DMS 273 (cell line): ENCODE measurements around the gene SULT2A1.
"Not testable (repeated sequence)": the region's sequence is repeated elsewhere in the genome, so short reads cannot be mapped to it uniquely, and the experiment has no call there.

Source experiments
- DNase-seq: peaks from one replicate; lab custom pipeline; 2025; ENCODE audit not compliant: unreplicated experiment; lab: John Stamatoyannopoulos, UW

Gene SULT2A1, protein sequence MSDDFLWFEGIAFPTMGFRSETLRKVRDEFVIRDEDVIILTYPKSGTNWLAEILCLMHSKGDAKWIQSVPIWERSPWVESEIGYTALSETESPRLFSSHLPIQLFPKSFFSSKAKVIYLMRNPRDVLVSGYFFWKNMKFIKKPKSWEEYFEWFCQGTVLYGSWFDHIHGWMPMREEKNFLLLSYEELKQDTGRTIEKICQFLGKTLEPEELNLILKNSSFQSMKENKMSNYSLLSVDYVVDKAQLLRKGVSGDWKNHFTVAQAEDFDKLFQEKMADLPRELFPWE

DNA sequence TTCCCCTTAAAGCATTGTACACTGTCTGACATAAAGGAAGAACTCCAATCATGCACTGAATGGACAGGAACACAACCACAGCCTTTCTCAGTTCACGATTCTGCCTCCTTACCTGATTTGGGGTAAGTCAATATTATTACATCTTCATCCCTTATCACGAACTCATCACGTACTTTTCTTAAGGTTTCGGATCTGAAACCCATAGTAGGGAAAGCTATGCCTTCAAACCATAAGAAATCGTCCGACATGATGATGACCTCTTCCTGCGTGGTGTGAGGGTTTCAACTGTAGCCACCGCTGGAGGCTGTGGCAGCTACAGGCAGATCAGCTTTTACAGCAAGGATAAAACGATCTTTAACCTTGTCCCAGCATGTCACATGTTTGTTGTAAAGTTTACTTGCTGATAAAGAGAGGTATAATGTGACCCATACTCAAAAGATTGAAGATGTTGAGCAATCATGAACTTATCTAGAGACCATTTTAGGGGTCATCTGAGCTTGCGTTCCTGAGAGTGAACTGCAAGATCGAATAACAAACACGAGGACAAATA lies at the start of gene SULT2A1:
Gene SULT2A1, minus strand, starts transcription at position 306 of the 550 bp plus-strand sequence. Its CDS starts 58 bp downstream, at position 248.
- no peak for DNase-seq

DNA sequence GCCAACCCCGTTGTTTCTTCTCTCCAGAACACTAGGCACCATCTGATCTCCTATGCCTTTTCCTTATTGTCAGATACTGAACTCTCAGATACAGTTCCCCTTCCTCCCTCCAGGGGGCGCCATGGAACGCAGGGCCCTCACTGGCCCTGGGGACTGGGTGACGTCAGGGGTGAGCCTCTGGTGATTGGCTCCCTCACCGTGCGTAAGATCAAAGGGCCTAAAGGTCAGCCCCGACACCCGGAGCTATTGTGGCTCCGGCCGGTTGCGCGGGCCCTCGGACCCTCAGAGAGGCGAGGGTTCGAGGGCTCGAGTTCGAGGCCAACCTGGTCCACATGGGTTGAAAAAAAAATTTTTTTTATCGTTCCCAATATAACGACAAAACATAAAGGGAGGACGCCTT lies 42.5 kb upstream of the SULT2A1 start:
- DNase-seq = not testable (repeated sequence)

DNA sequence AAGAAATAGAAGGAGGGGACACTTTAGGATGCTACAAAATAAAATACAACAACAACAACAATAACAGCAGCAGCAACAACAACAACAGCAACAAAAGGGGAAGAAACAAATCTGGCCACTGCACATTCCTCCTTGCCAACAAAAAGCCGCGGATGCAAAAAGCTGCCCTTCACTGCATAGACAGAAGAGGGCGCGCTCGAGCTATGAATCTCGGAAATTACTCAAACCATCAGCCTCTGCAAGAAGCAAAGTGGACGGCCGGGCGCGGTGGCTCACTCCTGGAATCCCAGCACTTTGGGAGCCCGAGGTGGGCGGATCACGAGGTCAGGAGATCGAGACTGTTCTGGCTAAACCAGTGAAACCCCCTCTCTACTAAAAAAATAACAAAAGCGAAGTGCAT lies 34.0 kb upstream of the SULT2A1 start:
- DNase-seq = not testable (repeated sequence)

DNA sequence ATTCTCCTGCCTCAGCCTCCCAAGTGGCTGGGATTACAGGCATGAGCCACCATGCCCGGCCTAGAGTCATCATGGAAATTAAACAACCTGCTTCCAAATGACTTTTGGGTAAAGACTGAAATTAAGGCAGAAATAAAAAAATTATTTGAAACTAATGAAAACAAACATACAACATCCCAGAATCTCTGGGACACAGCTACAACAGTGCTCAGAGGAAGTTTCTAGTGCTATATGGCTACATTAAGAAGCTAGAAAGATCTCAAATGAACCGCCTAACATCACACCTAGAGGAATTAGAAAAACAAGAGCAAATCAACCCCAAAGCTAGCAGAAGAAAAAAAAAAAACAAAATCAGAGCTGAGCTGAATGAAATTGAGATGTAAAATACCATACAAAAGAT lies 24.1 kb upstream of the SULT2A1 start:
- not testable (repeated sequence) for DNase-seq

DNA sequence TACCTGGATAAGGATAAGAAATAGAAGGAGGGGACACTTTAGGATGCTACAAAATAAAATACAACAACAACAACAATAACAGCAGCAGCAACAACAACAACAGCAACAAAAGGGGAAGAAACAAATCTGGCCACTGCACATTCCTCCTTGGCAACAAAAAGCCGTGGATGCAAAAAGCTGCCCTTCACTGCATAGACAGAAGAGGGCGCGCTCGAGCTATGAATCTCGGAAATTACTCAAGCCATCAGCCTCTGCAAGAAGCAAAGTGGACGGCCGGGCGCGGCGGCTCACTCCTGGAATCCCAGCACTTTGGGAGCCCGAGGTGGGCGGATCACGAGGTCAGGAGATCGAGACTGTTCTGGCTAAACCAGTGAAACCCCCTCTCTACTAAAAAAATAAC lies 23.2 kb upstream of the SULT2A1 start:
- not testable (repeated sequence) for DNase-seq

DNA sequence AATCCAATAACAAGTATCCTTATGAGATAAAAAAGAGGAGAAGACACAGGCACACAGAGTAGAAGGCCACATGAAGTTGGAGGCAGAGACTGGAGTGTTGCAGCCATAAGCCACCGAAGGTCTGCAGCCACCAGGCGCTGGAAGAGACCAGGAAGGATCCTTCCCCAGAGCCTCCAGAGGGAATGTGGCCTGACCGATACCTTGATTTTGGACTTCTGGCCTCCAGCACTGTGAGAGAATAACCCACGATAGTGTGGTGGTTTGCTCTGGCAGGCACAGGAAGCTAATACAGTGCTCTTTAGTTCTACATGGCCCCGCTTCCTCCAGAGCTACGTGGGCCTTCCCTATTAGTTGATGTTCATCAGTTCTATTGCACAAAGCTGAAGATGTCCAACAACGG lies 15.3 kb upstream of the SULT2A1 start:
- no peak for DNase-seq

DNA sequence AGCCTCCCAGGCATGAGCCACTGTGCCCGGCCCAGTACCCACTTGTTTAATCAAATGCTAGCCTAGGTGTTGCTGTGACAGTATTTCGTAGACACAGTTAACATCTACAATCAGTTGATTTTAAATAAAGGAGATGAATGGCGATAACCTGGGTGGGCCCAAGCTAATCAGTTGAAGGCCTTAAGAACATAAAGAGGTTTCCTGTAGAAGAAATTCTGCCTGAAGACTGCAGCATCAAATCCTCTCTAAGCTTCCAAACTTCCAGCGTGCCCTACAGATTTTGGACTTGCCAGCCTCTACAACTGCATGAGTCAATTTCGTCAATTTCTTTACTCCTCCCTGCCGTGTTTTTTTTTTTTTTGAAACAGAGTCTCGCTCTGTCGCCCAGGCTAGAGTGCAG lies 13.2 kb upstream of the SULT2A1 start:
- no peak for DNase-seq

DNA sequence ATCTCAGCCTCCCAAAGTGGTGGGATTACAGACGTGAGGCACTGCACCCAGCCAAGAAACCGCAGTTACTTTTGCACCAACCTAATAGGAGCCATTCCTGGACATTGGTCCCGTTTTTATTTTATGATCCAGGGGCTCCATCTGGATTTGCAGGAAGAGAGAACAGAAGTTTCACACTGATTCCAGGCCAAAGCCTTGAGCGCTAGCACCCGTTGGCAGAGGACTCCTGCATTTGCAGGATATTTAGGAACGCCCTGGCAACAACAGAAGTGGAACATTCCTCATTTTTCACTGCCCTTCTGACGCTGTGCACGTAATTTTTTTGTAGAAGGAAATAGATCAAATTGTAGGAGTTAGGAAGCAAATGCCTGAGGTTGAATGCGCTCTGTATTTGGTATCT lies 11.7 kb upstream of the SULT2A1 start:
- DNase-seq = no peak

DNA sequence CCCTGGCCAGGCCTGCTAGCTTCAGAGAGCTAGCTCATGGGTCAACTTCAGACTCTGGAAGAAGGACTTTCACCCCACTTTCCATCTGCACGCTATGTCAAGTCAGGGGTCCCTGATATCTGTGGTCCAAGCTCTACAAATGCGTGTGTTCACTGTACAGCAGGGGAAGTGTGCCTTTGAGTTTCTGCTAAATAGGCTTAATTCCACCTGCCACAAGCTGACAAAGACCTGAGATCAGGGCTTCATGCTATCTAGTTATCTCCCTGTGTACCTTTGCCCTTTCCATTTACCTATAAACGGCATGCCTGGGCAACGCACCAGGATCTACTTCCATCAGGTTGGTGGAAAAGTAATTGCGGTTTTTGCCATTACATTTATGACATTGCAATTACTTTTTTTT lies 10.7 kb upstream of the SULT2A1 start:
- DNase-seq = no peak

DNA sequence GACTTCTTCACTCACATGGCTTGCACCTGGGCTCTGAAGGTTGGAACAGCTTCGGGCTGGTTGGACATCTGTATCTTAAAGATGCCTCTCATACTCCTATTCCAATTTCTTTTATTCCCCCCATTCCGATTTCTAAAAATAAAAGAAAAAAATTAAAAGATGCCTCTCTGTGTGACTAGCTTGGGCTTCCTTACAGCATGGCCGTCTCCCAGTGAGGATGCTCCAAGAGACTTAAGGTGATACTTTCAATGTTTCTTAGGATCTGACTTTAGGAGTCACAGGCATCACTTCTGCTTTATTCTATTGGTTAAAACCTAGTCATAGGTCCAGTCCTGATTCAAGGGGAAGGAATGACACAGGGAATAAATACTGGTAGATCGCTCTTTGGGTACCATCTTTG lies 9.9 kb upstream of the SULT2A1 start:
- DNase-seq = no peak

DNA sequence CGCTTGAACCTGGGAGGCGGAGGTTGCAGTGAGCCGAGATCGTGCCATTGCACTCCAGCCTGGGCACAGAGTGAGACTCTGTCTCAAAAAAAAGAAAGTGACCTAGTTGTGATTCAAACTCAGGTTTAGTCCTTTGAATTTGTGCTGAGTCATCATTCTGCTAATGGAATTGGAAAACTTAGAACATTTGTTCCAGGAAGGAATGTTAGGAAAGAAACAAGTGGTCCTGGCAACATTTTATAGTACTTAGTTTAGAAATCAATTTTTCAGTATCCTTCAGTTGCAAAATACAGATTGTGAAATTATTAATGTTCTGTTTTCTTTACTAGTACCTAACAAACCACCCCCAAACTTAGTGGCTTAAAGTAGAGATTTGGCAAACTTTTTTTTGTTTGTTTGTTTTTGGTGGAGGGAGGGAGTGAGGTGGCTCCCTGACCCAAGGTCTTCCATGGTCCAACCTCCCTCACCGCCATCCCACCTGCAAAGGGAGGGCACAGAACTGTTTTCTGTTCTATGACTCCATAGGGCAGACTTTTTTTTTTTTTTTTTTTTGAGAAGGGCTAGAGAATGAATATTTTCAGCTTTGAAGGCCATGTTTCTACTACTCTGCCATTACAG lies 9.2 kb upstream of the SULT2A1 start:
- DNase-seq = no peak

DNA sequence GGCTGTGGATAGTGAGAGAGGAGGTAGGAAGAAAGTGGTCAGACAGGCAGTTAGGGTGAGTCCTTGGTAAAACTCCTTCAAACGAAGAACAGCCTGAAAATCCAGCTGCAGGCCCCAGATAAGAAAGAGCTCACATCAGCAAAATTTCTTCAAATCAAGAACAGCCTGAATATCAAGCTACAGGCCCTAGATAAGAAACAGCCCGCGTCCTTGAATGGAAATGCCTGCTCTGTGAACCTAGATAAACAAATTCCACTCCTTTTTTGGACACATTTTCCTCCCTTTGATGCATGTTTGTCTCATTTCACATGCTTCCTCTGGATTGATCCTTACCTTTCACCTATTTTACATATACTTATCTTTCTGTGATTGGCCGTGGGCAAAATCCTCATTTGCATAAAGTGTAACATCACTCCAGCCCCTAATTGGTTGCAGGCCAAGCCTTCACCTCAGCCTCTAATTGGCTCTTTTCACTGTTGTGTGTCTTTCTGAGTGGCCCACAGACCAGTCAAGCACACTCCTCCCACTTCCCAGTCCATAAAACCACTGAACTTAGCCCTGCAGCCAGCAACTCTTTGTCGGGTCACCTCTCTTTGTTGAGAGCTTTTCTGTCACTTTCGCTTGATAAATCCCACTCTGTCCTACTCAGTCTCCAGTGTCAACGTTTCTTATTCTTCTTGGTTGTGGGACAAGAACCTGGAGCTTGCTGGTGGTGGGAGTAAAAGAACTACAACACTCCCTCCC lies 6.0 kb upstream of the SULT2A1 start:
- DNase-seq = no peak

DNA sequence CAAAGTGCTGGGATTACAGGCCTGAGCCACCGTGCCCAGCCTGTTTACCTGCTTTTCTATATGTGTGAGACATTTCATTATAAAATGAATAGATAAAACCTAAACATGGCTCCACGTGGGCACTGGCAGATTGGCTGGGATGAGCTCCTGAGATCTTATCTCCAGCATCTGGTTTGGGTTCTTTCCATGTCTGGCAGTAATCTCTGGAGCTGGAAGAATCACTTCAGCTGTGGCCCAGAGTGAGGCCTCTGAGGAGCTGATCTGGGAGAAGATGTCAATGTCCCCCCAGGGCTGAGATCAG lies 5.5 kb upstream of the SULT2A1 start:
- peak; percentile 48 for DNase-seq

DNA sequence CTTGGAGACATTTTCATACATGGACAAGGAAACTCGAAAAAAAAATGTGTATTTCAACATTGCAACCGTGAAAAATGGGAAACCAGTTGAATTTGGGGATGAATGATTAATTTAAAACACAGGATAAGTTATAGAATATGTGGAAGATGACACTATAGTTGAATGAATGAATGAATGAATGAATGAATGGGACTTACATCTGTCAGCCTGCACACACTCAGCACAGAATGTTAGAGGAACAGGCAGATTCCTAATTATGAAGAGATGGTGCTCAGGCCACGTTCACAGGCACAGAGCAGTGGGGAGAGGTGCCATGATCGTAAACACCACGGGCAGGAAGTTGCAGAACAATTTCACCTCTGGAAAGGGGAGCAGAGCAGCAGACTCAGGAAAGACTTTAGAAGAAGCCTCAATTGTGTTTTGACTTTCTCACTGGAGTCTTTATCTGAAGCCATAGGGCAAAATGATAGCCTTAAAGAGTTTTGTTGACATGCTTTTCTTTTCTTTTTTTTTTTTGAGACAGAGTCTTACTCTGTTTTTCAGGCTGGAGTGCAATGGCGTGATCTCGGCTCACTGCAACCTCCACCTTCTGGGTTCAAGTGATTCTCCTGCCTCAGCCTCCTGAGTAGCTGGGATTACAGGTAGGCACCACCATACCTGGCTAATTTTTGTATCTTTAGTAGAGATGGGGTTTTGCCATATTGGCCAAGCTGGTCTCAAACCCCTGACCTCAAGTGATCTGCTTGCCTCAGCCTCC lies 4.9 kb upstream of the SULT2A1 start:
- DNase-seq = no peak

DNA sequence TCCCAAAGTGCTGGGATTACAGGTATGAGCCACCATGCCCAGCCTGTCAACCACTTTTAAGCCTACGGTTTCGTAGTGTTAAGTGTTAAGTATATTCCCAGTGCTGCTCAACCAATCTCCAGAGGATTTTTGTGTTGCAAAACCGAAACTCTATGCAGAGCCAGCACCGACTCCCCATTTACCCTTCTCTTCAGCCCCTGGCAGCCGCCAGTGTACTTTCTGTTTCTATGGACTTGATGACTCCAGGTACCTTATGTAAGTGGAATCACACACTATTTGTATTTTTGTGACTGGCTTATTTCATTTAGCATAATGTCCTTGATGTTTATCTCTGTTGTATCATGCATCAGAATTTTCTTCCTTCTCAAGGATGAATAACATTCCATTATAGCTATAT lies 1.1 kb downstream of the SULT2A1 start:
- DNase-seq = no peak

DNA sequence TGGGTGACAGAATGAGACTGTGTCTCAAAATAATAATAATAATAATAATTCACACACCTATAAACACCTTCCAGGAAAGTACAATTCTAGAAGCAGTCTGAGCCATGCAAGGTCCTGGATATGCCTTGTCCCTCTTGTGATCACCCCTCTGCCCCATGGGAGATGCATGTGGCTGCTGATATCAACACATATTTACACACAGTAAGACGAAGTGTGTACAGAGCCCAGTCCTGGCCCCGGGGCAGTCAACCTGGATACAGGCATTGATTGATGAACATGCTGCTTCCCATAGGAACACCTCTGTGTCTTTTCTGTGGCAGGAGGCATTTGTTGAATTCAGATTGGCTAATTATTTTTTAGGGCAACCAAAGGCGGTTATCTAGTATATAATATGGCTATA lies 3.2 kb downstream of the SULT2A1 start:
- no peak for DNase-seq

DNA sequence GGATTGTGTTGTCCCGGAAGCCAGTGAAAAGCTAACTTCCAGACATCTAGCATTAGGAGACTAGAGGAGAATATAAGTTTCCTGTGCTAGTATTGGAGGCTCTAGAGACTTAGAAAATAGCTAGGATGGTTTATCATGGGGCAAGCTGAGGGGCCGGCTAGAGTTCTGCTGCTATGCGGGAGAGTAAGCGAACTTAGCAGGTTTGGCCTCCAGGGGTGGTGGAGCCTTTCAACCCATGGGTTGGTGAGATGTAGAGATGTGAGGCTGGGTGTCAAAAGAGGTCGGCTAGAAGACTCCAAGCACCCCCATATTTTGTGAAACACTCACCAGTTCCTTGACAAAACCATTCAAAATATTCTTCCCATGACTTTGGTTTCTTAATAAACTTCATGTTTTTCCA lies 4.4 kb downstream of the SULT2A1 start:
- DNase-seq = no peak

DNA sequence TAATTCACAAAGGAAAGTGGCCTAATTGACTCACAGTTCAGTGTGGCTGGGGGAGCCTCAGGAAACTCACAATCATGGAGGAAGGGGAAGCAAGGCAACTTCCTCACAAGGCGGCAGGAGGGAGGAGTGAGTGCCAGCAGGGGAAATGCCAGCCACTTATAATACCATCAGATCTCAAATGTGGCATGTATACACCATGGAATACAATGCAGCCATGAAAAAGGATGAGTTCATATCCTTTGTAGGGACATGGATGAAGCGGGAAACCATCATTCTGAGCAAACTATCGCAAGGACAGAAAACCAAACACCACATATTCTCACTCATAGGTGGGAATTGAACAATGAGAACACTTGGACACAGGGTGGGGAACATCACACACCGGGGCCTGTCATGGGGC lies 6.7 kb downstream of the SULT2A1 start:
- DNase-seq = not testable (repeated sequence)

DNA sequence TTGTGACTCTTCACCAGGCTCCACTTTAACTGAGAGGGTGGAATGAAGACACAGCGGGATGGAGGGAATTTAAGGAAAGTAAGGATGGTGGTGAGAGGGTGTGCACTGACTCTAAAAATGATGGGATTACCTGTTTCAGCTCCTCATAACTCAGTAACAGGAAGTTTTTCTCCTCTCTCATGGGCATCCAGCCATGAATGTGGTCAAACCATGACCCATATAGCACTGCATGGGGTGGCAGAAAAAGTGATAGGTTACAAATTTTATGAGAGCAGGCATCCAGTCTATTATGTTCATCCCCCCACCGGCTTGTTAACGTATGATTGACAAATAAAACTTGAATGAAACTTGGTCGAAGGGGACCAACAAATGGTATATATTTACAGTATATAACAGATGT lies 7.2 kb downstream of the SULT2A1 start:
- DNase-seq = no peak

DNA sequence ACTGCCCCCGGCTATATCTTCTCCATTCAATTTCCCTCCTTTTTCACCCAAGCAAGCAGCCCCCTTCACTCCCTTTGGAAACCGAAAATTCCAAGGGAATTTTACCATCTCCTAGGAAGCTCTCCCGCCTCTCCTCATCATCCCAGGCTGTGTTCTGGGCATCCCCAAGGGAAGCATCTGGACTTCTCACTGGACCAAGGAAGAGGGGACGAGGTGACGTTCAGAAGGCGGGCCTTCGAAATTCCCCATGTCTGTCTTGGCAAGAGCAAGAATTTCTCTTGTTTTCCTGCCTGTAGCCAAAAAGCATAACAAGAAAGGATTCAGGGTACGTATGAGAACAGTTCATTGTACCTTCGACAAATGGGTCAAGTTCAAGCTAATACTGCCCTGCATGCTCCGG lies 20.9 kb downstream of the SULT2A1 start:
- no peak for DNase-seq

DNA sequence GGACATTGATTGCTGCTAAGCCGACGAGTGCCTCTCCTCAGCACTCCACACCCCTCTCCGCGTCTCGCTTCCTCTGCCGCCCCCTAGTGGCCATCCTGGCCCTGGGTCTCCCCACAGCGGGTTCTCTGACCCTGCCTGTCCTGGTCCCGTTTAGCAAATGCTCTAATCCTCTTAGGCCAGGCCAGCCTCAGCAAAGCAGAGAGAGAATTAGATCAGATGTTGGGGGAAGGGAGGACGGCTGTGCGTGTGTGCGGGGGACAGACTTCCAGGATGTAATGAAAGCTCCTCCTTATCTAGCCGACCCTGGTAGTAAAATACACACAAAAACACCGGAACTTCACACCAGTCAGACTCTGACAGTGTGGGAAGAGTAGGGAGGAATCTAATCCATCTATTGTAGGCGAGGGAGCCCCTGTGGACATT lies 22.6 kb downstream of the SULT2A1 start:
- DNase-seq = peak; percentile 92
